Endothelial cell of umbilical vein (primary cell): ENCODE results near the gene LAMA5. TPM values are rescaled to one million over a fixed set of nuclear protein-coding genes. Genes with fewer than 3 reads are reported as not detected.

Source experiments
- BruUV-seq: library from RNA; stranded (reverse); fragments of 400-500 nt; replicated peaks from 2 replicates; lab custom pipeline; 2021; lab: Mats Ljungman, UMichigan
- CTCF ChIA-PET: fragments of 300-600, 350-600 bp; sonication (Branson Sonifier 250); formaldehyde crosslinking; loops from one replicate; lab custom pipeline; 2021; ENCODE audit warnings: antibody characterized with exemption, inconsistent platforms; lab: Charles Lee
- POLR2A ChIA-PET: fragments of 300-600, 350-600 bp; sonication (Branson Sonifier 250); formaldehyde crosslinking; loops from one replicate; lab custom pipeline; 2021; ENCODE audit warnings: antibody characterized with exemption, inconsistent platforms; lab: Charles Lee
- DNase-seq: peaks from one replicate; pipeline ENCODE4 v3.0.0-alpha.2; 2011; ENCODE audit warnings: low read depth, low spot score
- FAIRE-seq: peaks from 2 replicates; lab custom pipeline; 2011; peaks lifted over from hg19 to GRCh38; lab: Jason Lieb, UNC
- H2AFZ ChIP-seq: 2 replicates; pipeline ENCODE4 v1.6.0; 2012; ENCODE audit warnings: low read depth, low read length, control low read depth, inconsistent platforms
- H3K27ac ChIP-seq: 2 replicates; pipeline ENCODE4 v1.5.1; 2011; ENCODE audit warnings: low read depth, mild to moderate bottlenecking, control low read depth, low read length, moderate library complexity; ENCODE audit not compliant: insufficient read depth
- H3K27me3 ChIP-seq, 2 experiments: 2 replicates each; pipeline versions ENCODE4 v1.6.0 to v1.6.1; 2011; ENCODE audit warnings: low read length in 2 of 2, mixed read lengths in 1 of 2; ENCODE audit not compliant: control insufficient read depth in 2 of 2, insufficient read depth in 2 of 2
- H3K36me3 ChIP-seq, 2 experiments: 2 replicates in 1 of 2; 3 replicates in 1 of 2; pipeline ENCODE4 v1.5.1; 2011; ENCODE audit warnings: low read length in 2 of 2, mild to moderate bottlenecking in 1 of 2, moderate library complexity in 1 of 2; ENCODE audit not compliant: control insufficient read depth in 2 of 2, insufficient read depth in 2 of 2; ENCODE audit errors: extremely low read depth in 1 of 2
- H3K4me1 ChIP-seq: 3 replicates; pipeline ENCODE4 v1.5.1; 2011; ENCODE audit warnings: mild to moderate bottlenecking, low read length; ENCODE audit not compliant: control insufficient read depth, insufficient read depth; ENCODE audit errors: extremely low read depth
- H3K4me2 ChIP-seq: 2 replicates; pipeline ENCODE4 v1.6.1; 2011; ENCODE audit warnings: low read length, control low read depth, mixed read lengths; ENCODE audit not compliant: insufficient read depth
- H3K4me3 ChIP-seq, 3 experiments: fragments of 200-600 bp in 1 of 3; sonication (generic), shearing (Covaris generic) in 1 of 3; replicated peaks in 1 of 3; 2 replicates each; pipeline ENCODE4 v1.5.1; 2011 to 2016; ENCODE audit warnings: control low read depth in 3 of 3, low read length in 3 of 3, mild to moderate bottlenecking in 2 of 3, inconsistent platforms in 1 of 3, low read depth in 1 of 3, moderate library complexity in 1 of 3; ENCODE audit not compliant: insufficient read depth in 1 of 3
- H3K79me2 ChIP-seq: 2 replicates; pipeline ENCODE4 v1.6.0; 2012; ENCODE audit warnings: low read length, inconsistent platforms; ENCODE audit not compliant: control insufficient read depth, insufficient read depth
- H3K9ac ChIP-seq: replicated peaks from 2 replicates; pipeline ENCODE3; 2011; ENCODE audit warnings: low read length, control low read depth; ENCODE audit not compliant: insufficient read depth; ENCODE audit errors: extremely low read depth
- H3K9me1 ChIP-seq: replicated peaks from 3 replicates; pipeline ENCODE4 v1.6.0; 2011; ENCODE audit warnings: mild to moderate bottlenecking, low read length; ENCODE audit not compliant: control insufficient read depth, insufficient read depth; ENCODE audit errors: extremely low read depth
- H3K9me3 ChIP-seq: replicated peaks from 2 replicates; pipeline ENCODE4 v1.5.1; 2012; ENCODE audit warnings: low read length, inconsistent platforms; ENCODE audit not compliant: control insufficient read depth, insufficient read depth
- H4K20me1 ChIP-seq: replicated peaks from 2 replicates; pipeline ENCODE3; 2011; ENCODE audit warnings: mild to moderate bottlenecking, low read length; ENCODE audit not compliant: control insufficient read depth, insufficient read depth; ENCODE audit errors: extremely low read depth
- EZH2 ChIP-seq: IDR thresholded peaks from 2 replicates; pipeline ENCODE4 v1.6.1; 2012; ENCODE audit warnings: borderline replicate concordance, low read depth, mild to moderate bottlenecking, moderate library complexity, low read length, inconsistent platforms; ENCODE audit not compliant: severe bottlenecking
- FOS ChIP-seq: IDR thresholded peaks from 2 replicates; pipeline ENCODE4 v1.6.1; 2011; ENCODE audit warnings: mild to moderate bottlenecking, low read length, moderate library complexity, borderline replicate concordance; ENCODE audit not compliant: insufficient read depth
- GATA2 ChIP-seq: IDR thresholded peaks from 2 replicates; pipeline ENCODE4 v1.7.0; 2011; ENCODE audit warnings: low read depth, mild to moderate bottlenecking, moderate library complexity, mixed read lengths, low read length; ENCODE audit not compliant: insufficient read length, insufficient read depth
- JUN ChIP-seq: IDR thresholded peaks from 2 replicates; pipeline ENCODE4 v1.6.1; 2011; ENCODE audit warnings: borderline replicate concordance, low read depth; ENCODE audit not compliant: insufficient read length, insufficient read depth
- MYC ChIP-seq: IDR thresholded peaks from one replicate; pipeline ENCODE4 v1.6.1; 2011; ENCODE audit warnings: mild to moderate bottlenecking, low read depth, low read length
- POLR2A ChIP-seq: IDR thresholded peaks from 2 replicates; pipeline ENCODE4 v1.6.1; 2012; ENCODE audit warnings: low read depth, mild to moderate bottlenecking, control low read depth, low read length
- POLR2AphosphoS5 ChIP-seq: IDR thresholded peaks from 2 replicates; pipeline ENCODE4 v1.6.1; 2012; ENCODE audit warnings: low read depth, mild to moderate bottlenecking, control low read depth, low read length, moderate library complexity; ENCODE audit not compliant: insufficient read depth
- dilution Hi-C: fragments of 300-500 bp; cut with MboI; formaldehyde crosslinking; loops from one replicate; pipeline ENCODE4 v1.15.0; 2019; ENCODE audit warnings: low sequenced_read_pairs; ENCODE audit not compliant: extremely low pct_ligation_motif_present
- intact Hi-C: fragments of 100-400 bp; cut with micrococcal nuclease; formaldehyde crosslinking; loops from one replicate; pipeline ENCODE4 v1.10.0; 2022
- polyA plus RNA-seq, 4 experiments: library from polyadenylated mRNA; depleted of rRNA in 3 of 4; stranded (reverse) in 3 of 4; unstranded in 1 of 4; fragments of >200 nt; gene quantifications; 2 replicates each; pipeline versions ENCODE4 v1.2.1 to v1.2.3, GENCODE V29; 2011 to 2012; ENCODE audit warnings: missing spikeins in 1 of 4
- total RNA-seq: library from RNA; stranded (reverse); gene quantifications from 2 replicates; pipeline ENCODE4 v1.2.3, GENCODE V29; 2021
- TF ChIP-seq, protein P1 (sequence below), 2 donors: IDR thresholded peaks; 1 replicate in 1 of 2; 2 replicates in 1 of 2; pipeline ENCODE4 v1.5.1; 2011; ENCODE audit warnings: low read length in 2 of 2, mild to moderate bottlenecking in 2 of 2, moderate library complexity in 2 of 2, control low read depth in 1 of 2, inconsistent platforms in 1 of 2, low read depth in 1 of 2; ENCODE audit not compliant: insufficient read depth in 1 of 2; ENCODE audit errors: extremely low read depth in 1 of 2
- TF ChIP-seq, protein P2 (sequence below): IDR thresholded peaks from 2 replicates; pipeline ENCODE4 v1.6.1; 2011; ENCODE audit not compliant: insufficient read depth, insufficient read length

The LAMA5 gene
- total and polyA plus RNA-seq, 2 donors (not counting 3 experiments of a cell fraction or from before 2014, with no cell fraction given): 24.0 to 145 TPM

DNA sequence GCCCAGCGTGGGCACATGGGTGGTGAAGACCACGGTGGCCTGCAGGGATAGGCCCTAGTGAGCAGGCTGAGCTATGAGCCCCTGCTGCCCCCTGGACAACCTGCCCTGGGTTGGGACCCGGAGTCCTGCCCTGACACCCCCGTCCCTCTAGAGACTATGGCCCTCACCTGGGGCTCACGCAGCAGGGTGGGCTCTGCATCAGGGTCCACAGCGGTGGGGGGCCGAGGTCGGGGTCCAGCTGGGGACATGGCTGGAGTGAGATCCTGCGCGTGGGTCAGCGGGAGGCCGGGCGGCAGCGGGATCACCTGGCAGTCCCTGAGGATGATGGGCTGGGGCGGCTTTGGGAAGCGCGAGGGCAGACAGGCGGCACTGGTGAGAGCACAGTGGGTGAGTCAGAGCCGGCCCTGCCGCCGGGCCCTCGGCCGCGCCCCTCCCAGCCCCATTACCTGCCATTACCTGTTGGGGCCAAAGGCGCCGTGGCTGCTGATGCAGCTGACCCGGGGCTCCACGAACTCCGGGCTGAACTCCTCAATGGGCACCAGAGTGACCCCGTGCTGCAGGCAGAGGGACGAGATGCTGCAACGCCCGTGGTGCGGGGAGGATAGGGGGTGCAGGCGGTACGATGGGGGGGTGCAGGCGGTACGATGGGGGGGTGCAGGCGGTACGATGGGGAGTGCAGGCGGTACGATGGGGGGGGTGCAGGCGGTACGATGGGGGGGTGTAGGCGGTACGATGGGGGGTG lies 36.4 kb downstream of the LAMA5 start:
- dilution Hi-C loops (no loop called here), intact Hi-C loops (no loop called here)
- no TSS peak for BruUV-seq
- Histone ChIP-seq H3K4me3 (no peak overlapping the region), H3K4me1 (no peaks in the 10 kb centered on the region), H3K79me2 (no peaks in the 10 kb centered on the region), H4K20me1 (no peaks in the 10 kb centered on the region), H3K27me3 (no peaks in the 10 kb centered on the region), H2AFZ (no peak overlapping the region), H3K9me3 (no peaks in the 10 kb centered on the region), H3K4me2 (no peak overlapping the region), H3K9me1 (no peaks in the 10 kb centered on the region), H3K9ac (no peak overlapping the region), H3K36me3 (peaks cover 14 to 60% of the 10 kb centered on the region in 2 experiments), H3K27ac (no peak overlapping the region)
- TF ChIP-seq, protein P1, sequence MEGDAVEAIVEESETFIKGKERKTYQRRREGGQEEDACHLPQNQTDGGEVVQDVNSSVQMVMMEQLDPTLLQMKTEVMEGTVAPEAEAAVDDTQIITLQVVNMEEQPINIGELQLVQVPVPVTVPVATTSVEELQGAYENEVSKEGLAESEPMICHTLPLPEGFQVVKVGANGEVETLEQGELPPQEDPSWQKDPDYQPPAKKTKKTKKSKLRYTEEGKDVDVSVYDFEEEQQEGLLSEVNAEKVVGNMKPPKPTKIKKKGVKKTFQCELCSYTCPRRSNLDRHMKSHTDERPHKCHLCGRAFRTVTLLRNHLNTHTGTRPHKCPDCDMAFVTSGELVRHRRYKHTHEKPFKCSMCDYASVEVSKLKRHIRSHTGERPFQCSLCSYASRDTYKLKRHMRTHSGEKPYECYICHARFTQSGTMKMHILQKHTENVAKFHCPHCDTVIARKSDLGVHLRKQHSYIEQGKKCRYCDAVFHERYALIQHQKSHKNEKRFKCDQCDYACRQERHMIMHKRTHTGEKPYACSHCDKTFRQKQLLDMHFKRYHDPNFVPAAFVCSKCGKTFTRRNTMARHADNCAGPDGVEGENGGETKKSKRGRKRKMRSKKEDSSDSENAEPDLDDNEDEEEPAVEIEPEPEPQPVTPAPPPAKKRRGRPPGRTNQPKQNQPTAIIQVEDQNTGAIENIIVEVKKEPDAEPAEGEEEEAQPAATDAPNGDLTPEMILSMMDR (IDR thresholded peaks at IDR 0.05; ENCODE audit: extremely low read depth in 1 of 2, insufficient read depth in 1 of 2, low read depth in 1 of 2, low read length in 2 of 2): no peak
- TF ChIP-seq POLR2AphosphoS5 (no peak), MYC (no peak), FOS (no peak), GATA2 (no peak), JUN (no peak), POLR2A (no peak), EZH2 (no peak)
- TF ChIP-seq, protein P2, sequence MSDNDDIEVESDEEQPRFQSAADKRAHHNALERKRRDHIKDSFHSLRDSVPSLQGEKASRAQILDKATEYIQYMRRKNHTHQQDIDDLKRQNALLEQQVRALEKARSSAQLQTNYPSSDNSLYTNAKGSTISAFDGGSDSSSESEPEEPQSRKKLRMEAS: no peak
- no peak for DNase-seq
- FAIRE-seq: no peak
- POLR2A ChIA-PET: no interaction called here
- CTCF ChIA-PET: interaction anchor here (0.8 kb wide), 1 partner anchor 52 kb away, joined by 3 read pairs; no protein-coding TSS in a partner anchor
